AG10803 (cell line): ENCODE data around the gene USP30.
"Not testable (repeated sequence)": the region's sequence is repeated elsewhere in the genome, so short reads cannot be mapped to it uniquely, and the experiment has no call there.

Experiments used
- DNase-seq: peaks from one replicate; pipeline ENCODE4 v3.0.0; 2010; ENCODE audit warnings: low read depth
- H3K4me3 ChIP-seq: 2 replicates; pipeline ENCODE4 v1.5.1; 2011; ENCODE audit warnings: mild to moderate bottlenecking, low read length, control low read depth
- TF ChIP-seq, protein P1 (sequence below): conservative IDR thresholded peaks from 2 replicates; pipeline ENCODE4 v1.5.1; 2011; ENCODE audit warnings: mild to moderate bottlenecking, low read length, control low read depth, inconsistent platforms

The USP30 gene

DNA sequence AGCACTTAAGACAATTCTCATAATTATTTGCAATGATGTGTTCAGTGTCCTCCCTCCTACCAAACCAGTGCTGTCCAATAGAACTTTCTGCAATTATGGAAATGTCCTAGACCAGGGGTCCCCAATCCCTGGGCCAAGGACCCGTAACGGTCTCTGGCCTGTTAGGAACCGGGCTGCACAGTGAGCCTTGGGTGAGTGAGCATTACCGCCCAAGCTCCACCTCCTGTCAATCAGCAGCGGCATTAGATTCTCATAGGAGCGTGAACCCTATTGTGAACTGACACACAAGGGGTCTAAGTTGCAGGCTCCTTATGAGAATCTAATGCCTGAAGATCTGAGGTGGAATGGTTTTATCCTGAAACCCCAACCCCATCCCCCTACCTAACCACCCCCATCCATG is 35.4 kb upstream of the USP30 start:
- TF ChIP-seq, protein P1, sequence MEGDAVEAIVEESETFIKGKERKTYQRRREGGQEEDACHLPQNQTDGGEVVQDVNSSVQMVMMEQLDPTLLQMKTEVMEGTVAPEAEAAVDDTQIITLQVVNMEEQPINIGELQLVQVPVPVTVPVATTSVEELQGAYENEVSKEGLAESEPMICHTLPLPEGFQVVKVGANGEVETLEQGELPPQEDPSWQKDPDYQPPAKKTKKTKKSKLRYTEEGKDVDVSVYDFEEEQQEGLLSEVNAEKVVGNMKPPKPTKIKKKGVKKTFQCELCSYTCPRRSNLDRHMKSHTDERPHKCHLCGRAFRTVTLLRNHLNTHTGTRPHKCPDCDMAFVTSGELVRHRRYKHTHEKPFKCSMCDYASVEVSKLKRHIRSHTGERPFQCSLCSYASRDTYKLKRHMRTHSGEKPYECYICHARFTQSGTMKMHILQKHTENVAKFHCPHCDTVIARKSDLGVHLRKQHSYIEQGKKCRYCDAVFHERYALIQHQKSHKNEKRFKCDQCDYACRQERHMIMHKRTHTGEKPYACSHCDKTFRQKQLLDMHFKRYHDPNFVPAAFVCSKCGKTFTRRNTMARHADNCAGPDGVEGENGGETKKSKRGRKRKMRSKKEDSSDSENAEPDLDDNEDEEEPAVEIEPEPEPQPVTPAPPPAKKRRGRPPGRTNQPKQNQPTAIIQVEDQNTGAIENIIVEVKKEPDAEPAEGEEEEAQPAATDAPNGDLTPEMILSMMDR = no peak
- no peak for DNase-seq
- H3K4me3 ChIP-seq = no peak overlapping the region

DNA sequence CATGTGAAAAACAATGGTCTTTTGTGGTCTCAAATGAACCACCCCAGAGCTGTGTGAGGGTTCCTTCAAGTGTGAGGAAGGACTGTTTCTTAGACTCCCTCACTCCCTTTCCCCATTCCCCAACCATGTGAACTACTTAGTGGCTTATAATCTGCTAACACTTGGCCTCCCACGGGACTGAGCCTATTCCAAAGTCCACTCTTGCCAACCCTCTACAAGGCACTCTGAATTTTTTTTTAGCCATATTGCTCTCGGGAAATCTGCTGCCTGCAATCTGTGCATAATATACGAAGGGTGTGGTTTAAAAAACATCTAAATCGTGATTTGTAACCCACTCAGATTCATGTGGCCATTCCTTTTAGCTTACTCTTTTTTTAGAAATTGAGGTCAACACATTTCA is 34.1 kb upstream of the USP30 start:
- TF ChIP-seq, protein P1 = no peak
- no peak for DNase-seq
- no peak overlapping the region for H3K4me3 ChIP-seq

DNA sequence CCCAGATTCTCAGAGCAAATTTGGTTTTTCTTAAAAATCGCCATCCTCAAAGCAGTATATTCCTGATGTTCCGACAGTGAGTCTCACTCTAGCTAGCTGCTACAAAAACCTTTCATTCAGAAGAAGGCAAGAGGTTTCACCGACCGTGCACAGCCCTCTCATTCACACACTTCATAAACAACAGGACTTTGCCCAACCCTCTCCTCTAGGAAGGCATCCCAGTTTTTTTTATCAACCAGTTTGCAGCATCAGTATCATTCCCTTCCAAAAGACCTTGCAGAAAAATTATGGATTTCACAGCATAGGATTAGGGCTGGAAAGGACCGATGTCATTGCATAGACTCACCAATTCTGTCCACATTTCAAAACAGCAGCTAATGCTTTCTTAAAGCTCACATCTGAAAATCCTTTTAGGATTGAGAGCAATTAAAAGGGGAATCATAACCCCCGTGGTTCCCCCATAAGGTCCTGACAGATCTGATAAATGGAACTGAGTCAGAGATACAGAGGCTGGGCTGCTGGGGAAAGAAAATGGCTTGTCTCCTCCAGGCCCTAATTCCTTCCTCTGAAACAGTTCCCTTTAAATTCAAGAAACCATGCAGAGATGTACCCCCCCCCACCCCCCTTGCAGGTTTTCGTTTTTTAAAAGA is 32.1 kb upstream of the USP30 start:
- no peak overlapping the region for H3K4me3 ChIP-seq
- TF ChIP-seq, protein P1 = no peak
- no peak for DNase-seq

DNA sequence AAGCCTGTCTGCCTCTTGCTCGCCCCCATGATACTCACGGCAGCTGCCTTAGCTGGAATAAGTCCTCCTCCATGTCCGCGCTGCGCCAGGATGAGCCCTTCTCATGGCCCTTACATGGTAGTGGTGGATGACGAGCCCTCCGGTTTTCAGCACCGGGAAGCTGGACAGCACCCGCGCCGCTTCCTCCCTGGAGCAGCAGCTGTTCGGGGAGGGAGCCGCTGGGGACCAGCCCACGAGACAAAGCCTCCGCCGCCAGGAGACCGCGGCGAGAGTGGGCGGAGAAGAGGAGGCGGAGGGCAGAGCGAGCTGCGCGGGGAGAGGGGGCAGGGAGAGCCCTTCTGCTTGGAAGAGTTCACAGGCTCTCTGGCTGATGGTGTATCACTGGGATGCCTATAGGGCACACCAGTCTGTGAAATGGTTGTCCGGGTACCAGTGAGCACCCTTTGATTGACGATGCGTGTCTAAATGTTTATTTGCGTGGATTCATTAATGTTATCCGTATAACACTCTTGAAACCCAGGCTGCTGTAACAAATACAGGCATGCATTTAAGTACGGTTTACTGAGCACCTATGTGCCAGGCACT is 31.5 kb upstream of the USP30 start, which contains the start of gene SVOP:
TSS of gene SVOP (minus strand) at position 273 of the 585 bp plus-strand sequence. CDS start at position 73, 200 bp downstream.
- TF ChIP-seq, protein P1 = no peak
- H3K4me3 ChIP-seq = no peak within 1 kb of the TSS; the same call in 1 of the 2 replicates
- DNase-seq = peak; percentile 64

DNA sequence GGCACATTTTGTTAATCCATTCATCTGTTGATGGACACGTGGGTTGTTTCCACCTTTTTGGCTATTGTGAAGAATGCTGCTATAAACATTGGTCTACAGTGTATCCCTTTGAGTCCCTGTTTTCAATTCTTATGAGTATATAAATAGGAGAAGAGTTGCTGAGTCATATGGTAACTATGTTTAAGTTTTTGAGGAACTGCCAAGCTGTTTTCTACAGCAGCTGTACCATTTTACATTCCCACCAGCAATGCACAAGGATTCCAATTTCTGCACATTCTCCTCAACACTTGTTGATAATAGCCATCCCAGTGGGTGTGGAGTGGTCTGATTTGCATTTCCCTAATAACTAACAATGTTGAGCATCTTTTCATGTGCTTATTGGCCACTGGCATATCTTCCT is 24.6 kb upstream of the USP30 start:
- H3K4me3 ChIP-seq = no peak overlapping the region
- TF ChIP-seq, protein P1 = no peak
- peak; percentile 4 for DNase-seq

DNA sequence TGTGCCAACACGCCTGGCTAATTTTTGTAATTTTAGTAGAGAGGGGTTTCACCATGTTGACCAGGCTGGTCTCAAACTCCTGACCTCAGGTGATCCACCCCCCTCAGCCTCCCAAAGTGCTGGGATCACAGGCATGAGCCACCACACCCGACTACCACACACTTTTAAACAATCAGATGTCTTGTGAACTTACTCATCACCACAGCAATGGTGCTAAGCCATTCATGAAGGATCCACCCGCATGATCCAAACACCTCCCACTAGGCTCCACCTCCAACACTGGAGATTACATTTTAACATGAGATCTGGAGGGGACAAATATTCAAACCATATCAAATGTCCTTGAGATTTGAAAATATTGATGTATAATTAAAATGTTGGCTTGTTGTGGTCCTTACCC is 23.8 kb upstream of the USP30 start:
- H3K4me3 ChIP-seq, DNase-seq: not testable (repeated sequence)

DNA sequence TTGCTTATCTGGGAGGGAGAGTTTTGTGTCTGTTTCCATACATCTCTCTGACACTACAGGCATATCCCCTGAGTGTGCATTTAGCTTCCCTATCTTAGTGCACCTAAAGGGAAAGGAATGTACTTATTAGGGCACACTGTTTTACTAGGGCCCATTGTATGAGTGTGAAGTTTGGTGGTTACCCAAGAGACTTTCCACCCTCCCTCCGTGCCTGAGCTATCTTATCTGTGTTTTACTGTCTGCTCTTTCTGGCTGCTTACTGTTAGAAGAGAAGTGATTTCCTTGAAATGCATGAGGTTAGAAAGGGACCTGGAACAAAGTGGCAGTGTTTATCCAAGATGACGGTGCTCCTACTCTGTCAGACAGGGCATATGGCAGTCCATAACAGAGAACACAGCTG is 23.0 kb upstream of the USP30 start:
- DNase-seq = no peak
- TF ChIP-seq, protein P1 = no peak
- H3K4me3 ChIP-seq = no peak overlapping the region
